Stimulated activated CD4-positive, alpha-beta T cell treated with anti-CD3 and anti-CD28 coated beads, TNF-alpha, amount 100 ng/mL, for 4 hours (primary cell): Measurements from ENCODE around the gene CTNNBL1.
"Not testable (repeated sequence)": the region's sequence is repeated elsewhere in the genome, so short reads cannot be mapped to it uniquely, and the experiment has no call there.

Experiments
- DNase-seq, 3 experiments: peaks; one replicate each; pipeline ENCODE4 v3.0.0-alpha.2; 2020; ENCODE audit warnings: low read depth in 3 of 3

CTNNBL1 gene

DNA sequence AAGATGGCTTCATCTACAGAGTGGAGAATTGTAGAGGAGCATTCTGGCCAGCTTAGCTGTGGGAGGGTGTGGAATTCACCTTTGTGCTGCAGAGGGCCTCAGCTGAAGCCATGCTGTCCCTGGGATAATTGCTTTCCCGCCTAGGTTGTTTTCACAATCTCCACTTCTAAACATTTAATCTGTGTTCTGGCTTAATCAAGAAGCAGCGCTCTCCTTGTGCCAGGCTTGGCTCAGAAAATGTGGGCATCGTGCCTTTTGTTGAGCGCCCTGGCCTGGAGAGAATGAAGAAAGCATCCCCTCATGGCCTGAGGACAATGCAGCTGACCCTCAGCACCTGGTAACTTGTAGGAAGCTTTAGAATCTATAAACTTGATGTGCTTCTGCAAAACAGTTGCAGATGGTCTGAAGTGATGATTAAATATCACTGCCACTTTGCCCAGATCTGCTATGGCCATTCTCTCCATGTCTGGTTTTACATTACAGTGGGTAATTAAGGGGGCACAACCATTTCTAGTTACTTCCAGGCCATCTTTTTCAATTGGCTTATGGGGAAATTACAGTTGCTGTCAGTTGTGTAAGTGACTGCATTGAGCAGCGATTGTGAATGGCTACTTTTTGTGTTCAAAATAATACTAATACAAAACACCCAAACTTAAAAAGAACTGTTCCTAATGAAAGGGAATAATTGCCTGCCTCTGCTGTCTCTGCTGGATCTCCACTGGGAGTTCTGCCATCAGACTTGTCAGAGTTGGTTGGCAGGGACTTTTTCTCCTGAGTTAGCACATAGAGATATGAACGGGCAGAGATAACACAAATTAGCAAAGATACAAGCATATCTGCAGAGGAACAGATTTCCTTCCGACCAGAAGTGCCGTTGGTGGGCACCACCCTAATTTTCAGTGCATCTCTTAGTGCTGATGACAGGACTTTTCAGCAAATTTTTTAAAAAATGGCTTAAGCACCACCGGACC is 18.4 kb downstream of the CTNNBL1 start:
- no peak for DNase-seq

DNA sequence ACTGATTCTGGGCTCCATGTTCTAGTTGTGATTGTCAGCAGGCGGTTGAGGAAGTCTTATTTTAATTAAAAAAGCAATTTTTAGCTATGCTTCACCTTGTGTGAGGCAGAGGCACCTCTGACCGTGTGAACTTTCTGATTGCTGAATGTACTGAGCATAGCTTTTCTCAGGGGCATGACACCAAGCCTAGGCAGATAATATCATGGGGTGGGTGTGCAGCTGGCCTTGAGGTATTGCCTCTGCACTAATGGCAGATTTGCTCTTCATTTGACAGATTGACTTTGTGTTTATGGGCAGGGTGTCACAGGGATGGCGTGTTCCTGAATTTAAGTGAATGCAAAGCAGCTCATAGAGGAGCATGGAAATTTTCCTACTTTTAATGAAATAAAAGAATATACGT is 19.6 kb downstream of the CTNNBL1 start:
- no peak for DNase-seq

DNA sequence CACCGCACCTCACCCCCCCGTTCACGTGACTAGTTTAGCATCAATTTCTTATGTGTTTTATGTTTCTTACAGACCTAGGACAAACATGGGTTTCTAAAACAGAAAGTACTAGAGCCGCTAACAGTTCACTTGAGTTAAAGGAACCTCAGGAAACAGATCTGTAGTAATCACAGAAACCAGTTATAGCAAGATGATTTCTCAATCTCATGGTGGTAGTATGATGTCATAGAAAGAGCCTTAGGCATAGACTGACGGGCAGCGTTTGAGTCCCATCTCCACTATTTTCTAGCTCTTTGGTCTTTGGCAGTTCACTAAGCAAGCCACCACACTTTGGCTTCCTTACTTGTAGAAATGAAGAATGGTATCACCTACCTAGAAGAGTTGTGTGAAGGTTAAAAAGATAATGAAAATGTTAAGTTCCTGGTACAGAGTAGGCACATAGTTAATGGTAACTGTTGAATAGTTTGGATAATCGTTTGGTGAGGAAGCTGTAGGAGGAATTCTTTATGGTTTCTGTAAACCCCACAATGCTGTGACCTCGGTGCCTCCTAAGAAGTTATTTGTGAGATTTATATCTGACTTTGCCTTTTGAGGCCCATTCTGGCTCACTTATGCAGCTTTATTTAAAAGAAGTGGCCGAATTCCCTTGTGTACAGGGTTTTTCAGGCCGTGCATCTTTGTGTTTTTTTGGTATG is 21.3 kb downstream of the CTNNBL1 start:
- DNase-seq = no peak

DNA sequence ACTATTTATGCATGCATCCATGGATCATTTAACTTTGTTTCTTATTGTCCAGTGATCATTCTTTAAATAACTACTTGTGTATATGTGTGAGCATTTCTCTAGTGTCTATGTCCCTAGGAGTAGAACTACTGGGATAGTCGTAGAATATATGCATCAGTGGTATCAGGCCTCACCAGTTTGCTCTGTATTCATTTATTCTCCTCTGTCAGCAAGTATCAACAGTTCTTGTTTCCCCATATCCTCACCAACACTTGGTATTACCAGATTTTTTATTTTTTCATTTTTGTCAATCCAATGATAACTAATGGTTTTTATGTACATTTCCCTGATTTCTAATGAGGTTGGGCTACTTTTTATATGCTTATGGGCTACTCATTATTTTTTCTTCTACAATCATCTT is 27.9 kb downstream of the CTNNBL1 start:
- no peak for DNase-seq

DNA sequence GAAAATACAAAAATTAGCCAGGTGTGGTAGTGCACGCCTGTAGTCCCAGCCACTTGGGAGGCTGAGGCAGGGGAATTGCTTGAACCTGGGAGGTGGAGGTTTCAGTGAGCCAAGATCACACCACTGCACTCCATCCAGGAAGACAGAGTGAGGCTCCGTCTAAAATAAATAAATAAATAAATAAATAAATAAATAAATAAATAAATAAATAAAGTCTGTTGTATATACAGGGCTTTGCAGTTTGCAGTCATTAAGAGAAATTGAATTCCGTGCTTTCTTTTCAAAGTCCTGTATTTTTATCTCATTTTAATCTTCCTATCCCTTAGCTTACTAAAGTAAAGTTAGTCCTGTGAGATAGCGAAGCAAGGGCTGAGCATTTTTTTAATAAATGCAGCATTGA is 28.5 kb downstream of the CTNNBL1 start:
- DNase-seq = not testable (repeated sequence)

DNA sequence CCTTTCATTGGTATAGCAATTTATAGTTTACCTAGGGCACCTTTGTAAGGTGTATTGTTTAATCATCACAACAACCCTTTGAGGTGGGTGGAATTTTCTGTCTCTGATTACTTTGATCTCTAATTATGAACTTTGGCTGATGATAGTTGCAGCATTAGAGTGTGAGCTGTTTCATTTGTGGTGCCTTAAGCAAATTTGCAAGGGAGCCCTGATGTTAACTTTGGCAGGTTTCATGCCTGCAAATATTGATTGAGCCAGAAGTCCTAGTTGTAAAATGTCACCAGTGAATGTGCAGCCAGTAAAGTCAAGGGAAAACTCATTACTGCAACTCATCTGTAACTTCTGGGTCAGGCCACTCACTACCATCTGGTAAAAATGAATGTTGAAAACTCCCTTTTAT is 29.8 kb downstream of the CTNNBL1 start:
- DNase-seq = no peak

DNA sequence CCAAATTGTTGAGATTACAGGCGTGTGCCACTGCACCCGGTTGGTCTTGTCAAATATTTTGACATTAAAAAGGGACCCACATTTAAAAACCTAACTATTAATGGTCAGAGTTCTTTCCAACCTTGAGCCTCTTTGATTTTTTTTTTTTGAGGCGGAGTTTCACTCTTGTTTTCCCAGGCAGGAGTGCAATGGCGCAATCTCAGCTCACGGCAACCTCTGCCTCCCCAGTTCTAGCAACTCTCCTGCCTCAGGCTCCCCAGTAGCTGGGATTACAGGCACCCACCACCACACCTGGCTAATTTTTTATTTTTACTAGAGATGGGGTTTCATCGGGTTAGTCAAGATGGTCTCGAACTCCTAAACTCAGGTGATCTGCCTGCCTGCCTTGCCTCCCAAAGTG is 31.3 kb downstream of the CTNNBL1 start:
- no peak for DNase-seq

DNA sequence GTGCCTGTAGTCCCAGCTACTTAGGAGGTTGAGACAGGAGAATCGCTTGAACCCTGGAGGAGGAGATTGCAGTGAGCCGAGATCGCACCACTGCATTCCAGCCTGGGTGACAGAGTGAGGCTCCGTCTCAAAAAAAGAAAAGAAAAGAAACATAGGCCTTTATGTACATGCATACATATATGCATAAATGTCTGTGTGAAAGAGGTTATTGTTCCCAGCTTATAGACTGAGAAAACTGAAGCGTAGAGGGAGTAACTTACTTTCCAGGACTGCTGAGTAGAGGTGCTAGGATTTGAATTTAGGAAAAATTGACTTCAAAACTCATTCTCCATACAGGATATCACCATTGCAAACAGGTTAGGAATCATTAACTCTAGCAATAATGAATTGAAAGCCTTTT is 32.0 kb downstream of the CTNNBL1 start:
- DNase-seq = no peak

DNA sequence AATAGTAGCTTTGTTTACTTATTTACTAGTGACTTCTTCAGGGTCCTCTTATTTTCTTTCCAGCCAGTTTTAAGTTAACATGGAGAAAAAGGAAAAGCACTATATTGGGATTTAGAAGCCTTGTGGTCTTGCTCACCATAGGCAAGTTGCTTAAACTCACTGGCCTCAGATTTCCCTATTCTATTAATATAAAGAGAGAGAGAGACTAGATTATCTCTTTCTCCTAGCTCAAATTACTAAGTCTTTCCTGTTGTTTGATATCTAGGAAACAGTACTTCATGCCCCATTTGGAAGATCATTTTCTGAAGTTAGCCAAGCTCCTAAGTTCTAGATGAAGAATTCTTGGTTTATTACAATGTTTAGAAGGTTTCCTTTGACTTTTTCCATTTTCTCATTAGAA is 32.5 kb downstream of the CTNNBL1 start:
- DNase-seq = no peak

DNA sequence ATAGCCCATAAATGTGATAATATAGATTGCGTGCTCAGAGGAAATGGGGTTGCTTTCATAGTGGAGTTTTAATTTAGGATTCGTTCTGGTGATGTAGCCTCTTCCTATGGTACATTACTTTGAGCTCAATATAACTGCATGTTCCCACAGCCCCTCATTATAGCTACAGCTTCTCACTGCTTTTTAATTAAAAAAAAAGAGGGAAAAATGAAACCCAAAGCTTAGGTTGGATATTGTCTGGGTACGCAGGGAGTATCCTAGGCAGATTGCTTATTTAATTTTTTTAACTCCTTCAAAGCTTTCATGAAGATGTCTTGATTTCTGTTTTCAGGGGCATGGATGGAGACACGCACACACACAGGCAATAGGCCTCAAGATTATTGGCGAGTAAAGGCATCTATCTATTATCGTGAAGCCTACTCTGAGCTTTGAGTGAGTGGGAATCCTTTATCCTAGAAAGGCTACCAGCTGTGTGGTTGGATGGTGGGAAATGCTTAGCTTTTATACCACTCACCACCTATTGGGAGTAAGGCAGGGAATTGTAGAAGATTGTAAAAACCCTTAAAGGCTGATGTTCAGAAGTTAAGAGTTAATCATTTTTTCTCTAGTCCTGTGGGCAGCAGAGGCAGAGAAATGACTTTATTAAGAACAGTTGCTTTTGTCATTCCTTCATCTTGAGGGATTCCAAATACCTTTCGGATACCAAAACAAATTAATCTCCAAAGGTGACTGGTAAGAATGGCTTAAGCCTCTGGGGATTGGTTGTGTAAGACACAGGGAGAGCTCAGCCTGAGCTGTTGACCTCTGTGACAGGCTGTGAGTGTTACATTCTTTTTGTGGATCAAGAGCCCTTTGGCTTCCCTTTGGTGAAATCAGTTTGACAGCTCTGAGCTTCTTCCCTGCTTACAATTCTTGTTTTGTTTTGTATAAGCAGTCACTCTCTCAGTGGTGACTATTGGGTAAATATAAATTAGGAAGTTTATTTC is 33.4 kb downstream of the CTNNBL1 start:
- no peak for DNase-seq

DNA sequence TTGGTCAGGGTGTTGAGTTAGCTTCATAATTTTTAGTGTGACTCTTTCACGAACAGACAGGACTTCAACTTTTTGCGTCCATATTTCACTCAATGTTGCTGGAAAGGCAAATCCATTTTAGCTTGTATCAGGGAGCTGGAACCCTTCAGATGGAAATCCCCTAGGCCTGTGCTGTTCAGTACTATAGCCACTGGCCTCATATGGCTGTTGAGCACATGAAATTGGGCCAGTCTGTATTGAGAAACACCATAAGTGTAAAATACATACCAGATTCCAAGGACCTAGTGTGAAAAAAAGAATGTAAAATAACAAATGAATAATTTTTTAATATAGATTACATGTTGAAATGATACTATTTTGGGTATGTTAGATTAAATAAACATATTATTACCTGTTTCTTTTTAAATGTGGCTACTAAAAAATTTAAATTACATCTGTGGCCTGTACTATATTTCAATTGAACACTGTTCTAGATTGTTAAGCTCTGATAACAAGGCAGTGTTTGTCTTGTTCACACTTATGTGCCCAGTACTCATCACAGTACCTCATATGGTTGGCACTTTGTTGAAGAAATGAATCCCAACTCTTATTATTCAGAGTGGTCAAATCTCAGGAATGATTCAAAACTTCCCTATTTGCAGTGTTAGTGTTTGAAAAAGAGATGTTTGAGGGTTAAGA is 34.3 kb downstream of the CTNNBL1 start:
- no peak for DNase-seq

DNA sequence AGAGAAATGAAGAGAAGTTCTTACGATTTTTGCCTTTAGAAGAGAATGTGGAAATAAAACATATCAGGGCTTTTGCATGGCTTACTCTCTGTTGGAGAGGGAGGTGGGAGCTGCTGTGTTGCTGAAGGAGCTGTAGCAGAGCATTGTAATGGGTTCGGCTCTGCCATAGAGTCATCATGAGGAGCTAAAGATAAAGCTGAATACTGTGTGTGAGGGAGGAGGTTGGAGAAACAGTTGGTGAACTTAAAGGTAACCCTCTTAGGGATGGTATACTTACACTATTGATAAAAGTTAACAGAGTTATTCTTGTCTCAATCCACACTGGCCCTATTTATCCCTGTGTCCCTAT is 34.8 kb downstream of the CTNNBL1 start:
- DNase-seq = no peak

DNA sequence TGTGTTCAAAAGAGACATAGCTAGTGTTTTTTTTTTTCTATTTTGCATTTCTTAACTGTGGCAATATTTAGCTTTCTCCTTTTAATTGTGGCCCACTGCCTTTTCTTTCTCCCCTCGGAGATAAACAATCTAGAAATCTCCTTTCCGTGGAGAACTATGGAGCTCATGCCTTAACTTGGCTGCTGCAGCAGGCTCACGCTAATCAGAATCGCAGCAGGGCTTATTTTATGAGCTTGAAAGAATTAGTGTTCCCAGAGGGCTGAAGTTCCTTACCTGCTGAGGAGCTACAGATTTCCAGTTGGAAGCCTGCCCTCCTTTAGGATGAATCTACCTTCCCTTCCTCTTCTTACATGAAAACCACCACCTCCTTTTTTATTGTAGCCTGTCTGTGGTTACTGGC is 35.6 kb downstream of the CTNNBL1 start:
- DNase-seq = no peak

DNA sequence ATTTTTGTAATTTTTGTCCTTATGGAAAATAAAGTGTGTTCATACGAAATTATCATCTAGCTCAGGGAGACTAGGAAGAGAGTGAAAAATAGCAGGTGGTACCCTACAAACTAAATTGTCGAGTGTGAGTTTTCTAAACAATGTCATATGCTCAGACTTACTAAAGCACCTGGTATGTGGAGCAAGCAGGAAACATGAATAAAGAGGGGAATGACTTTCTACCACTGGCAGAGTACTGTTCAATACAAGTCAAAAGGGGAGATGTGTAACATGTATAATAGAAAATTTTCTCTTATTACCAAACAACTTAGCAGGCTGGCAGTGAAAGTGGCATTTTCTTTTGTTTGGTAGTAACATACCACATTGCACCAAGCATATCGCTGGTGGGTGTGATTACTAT is 36.1 kb downstream of the CTNNBL1 start:
- DNase-seq = no peak

DNA sequence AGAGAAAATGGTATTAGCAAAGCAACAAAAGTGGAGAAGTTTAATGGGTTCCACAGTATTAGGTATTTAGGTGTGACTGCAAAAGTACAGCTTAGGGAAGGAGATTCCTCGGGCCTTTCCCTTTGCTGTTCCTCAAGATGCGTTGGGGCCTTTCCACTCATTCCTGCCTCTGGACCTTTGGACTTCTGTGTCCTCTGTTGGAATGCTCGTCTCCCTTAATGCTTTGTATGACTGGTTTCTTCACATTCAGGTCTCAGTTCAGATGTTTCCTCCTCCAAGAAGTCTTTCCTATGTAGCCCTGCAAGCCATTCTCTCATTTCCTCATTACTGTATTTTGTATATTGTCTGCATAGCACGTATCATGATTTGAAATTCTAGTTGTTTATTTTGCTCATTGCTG is 39.6 kb downstream of the CTNNBL1 start:
- DNase-seq = no peak

DNA sequence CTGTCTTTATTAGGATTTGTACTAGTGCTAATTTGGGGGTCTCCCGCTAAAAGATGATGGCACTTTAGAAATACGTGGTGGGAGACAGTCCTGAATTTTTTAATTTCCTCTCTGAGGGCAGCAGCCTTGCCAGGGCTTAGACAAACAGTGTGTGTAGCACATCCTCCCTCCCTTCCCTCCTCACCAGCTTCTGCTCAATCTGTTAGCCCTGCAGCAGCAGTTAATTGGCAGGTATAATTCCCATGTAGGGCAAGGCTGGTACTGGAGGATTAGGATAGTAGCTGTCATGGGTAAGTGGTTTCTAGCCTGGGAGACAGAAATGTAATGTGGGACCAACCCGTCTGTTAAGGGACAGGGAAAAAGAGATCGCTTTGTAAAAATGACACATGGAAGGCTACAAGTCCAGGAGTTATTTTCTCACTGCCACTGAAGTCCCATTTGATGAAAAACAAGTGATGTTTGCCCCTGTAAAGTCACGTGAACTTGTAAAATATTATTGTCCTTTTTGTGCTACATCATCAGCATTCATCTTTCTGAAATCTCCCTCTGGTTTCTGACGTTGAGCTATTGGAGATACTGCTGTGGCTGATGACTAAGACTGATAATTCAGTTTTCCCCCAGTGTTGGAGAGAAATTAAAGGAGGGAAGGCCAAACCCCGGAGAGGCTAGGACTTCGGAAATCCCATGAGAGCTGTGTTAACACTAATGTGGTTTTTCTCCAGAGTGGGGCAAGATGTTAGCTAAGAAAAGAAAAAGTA is 40.6 kb downstream of the CTNNBL1 start:
- DNase-seq = no peak

DNA sequence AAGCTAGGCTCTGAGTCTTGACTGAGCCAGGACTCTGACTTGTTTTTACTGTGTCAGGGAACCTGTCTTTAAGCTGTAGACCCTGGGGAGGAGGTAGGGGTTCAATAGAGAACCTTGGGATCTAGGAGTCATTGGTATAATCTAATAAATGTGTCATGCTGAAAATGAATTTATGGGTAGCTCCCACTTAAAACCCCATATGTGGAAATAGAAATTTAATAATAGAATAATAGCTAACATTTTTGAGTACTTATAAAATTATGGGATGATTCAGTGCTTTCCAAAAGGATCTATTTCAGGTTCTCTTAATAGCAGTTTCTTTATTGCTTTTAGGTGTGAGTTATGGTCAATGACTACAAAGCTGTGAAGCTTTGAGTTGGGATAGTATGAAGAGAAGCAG is 41.7 kb downstream of the CTNNBL1 start:
- no peak for DNase-seq

DNA sequence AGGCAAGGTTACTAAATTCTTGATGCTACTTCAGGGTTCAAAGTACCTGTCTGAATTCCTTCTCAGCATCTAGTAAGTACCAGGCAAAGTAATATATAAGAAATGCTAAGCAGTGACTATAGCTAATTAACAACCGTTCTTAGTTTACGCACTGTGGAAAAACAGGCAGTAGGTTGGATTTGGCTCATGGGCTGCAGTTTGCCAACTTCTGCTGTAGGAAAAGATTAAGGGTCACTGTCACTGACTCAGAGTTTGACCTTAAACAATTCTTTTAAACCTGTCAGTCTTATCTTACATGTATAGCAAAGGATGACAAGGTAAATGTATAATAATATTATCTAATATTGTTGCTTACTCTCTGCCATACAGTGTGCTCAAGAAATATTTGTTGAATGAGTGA is 42.3 kb downstream of the CTNNBL1 start:
- no peak for DNase-seq

DNA sequence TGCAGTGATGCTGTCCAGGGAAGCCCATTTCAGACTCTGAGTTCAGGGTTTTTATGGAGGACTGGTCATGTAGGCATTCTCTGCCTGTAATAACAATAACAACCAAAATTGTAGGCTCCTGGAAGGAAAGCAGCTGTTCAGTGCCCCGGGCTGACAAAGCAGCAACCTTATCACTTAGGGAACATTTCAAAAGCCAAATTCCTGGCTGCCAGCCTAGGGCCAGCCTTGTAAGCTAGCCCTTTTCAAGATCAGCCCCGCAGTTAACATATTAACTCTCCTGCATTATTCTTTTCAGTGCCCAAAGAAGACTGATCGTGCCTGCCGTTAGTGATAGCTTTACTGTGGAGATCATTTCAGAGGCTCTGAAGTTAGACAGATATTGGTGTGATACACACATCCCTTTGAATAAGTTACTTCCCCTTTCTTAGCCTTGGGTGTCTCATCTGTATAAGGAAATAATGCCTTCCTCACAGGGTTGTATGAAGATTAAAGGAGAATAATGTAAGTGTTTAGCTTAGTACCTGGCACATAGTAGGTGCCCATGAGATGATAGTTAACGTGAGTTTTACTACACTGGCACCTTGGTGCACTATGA is 44.1 kb downstream of the CTNNBL1 start:
- DNase-seq = no peak

DNA sequence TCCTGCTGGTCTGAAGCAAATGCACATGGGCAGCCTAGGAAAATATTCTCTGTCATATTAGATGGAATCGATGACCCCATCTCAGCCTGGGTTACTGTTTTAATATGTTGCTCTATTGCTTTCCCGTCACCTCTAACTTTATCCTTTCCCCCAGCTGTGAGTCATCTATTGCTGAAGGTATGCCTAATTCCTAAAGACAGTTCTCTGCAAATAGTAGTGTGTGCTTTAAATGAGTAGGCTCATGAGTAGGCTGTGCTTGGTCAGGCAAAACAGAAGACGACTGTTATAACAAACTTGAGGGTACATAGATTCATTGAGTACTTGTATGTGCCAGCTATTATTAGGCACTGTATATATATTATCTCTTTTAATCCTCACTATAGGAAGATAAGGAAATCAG is 47.2 kb downstream of the CTNNBL1 start:
- no peak for DNase-seq
